Measurements from ENCODE around the gene GTF2F1. TPM values are rescaled to one million over a fixed set of nuclear protein-coding genes. Genes with fewer than 3 reads are reported as not detected.
A peak's percentile ranks its signal among the peaks of the same experiment; 100 is the strongest.
"Not testable (repeated sequence)": the region's sequence is repeated elsewhere in the genome, so short reads cannot be mapped to it uniquely, and the experiment has no call there.

The GTF2F1 gene
- total RNA-seq, 1 experiment from 2014 or later = 67.2 TPM

- H3K27ac Mint-ChIP-seq; H3K23ac ChIP-seq (ENCODE audit: insufficient read length, low read depth, low read length); H3K79me2 ChIP-seq (ENCODE audit: insufficient read depth, low read length); H3K27me3 Mint-ChIP-seq (ENCODE audit: low read depth); H3K9me3 Mint-ChIP-seq; H2BK120ac ChIP-seq (ENCODE audit: low read depth, low read length, poor library complexity, severe bottlenecking); H3K23me2 ChIP-seq (ENCODE audit: insufficient read length, low read depth, low read length, poor library complexity, severe bottlenecking); H3T11ph ChIP-seq (ENCODE audit: low read length); H2BK12ac ChIP-seq (ENCODE audit: insufficient read length, low read depth, low read length); H3K9ac ChIP-seq (ENCODE audit: extremely low read depth, insufficient read length, low read length); H4K20me1 ChIP-seq (ENCODE audit: control insufficient read depth, insufficient read depth, insufficient read length); H4K91ac ChIP-seq (ENCODE audit: insufficient read length, low read depth, low read length); H2BK20ac ChIP-seq (ENCODE audit: low read depth, low read length, poor library complexity, severe bottlenecking); H3K27me3 ChIP-seq (ENCODE audit: insufficient read depth, low read length); H3K56ac ChIP-seq (ENCODE audit: insufficient read length, low read depth, low read length); H2BK5ac ChIP-seq (ENCODE audit: insufficient read length, low read length); DNase-seq; H4K8ac ChIP-seq (replicated peaks; ENCODE audit: insufficient read length, low read depth, low read length); H2BK15ac ChIP-seq (ENCODE audit: low read depth, low read length); H3K27ac ChIP-seq (ENCODE audit: insufficient read length, low read depth, low read length); H4K5ac ChIP-seq (ENCODE audit: insufficient read length, low read depth, low read length); H3K4me1 ChIP-seq (ENCODE audit: insufficient read depth, low read length); H2AK5ac ChIP-seq (ENCODE audit: insufficient read length, low read length); H2AFZ ChIP-seq (ENCODE audit: low read length); H3K9me3 ChIP-seq (ENCODE audit: control insufficient read depth, low read depth, low read length); H3K4ac ChIP-seq (ENCODE audit: low read depth, low read length); H3K79me1 ChIP-seq (ENCODE audit: insufficient read depth, low read depth, low read length, poor library complexity, severe bottlenecking); H3K18ac ChIP-seq (ENCODE audit: insufficient read length, low read depth, low read length); H3K4me2 ChIP-seq (ENCODE audit: insufficient read depth, insufficient read length, low read length); H3K14ac ChIP-seq (ENCODE audit: insufficient read depth, low read length): not testable (repeated sequence)
- H3K4me3 Mint-ChIP-seq = peak overlapping the region in 1 of 2 experiments; percentile 36; a peak in 1 of 5 replicates
- H3K4me1 Mint-ChIP-seq = peaks cover 4 to 11% of the 10 kb centered on the region in 2 experiments; a peak in 3 of 4 replicates
- WGBS (ENCODE audit: extremely low coverage, insufficient read length, low lambda C conversion rate) = no CpG with 5 or more reads among the region's 12 CpGs
- peaks cover 10 to 18% (median 15%) of the 10 kb centered on the region in 3 experiments for H3K36me3 Mint-ChIP-seq (ENCODE audit: insufficient read depth in 1 of 3, low read depth in 3 of 3)
Measured at GRCh38 chr19:6360445-6360844, 32.5 kb downstream of the GTF2F1 start.
